ENCODE measurements around the gene FAM3D.
"Not testable (repeated sequence)": the region's sequence is repeated elsewhere in the genome, so short reads cannot be mapped to it uniquely, and the experiment has no call there.

Gene FAM3D

DNA sequence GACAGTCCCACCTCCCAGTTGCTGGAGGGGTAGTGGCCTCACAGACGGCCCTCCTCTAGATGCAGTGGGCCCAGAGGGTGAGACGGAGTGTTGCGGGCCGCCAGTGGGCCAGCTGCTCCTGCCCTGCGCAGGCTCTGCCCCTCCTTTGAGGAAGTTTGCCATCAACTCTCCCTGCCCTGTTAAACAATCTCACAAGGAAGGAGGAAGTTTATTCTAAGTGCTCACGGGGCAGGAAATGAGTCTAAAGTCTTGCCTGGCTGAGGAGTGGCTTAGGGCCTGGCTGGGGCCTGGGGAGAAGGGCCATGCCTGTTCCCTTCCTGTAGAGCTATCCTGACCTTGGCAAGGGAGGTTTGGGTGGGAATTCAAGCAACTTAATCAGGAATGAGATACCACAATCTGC, at the start of gene FAM3D:
Gene FAM3D (minus strand): TSS at position 92 of the 400 bp plus-strand sequence. CDS start 11,211 bp downstream, outside the sequence.
- no peak for DNase-seq

DNA sequence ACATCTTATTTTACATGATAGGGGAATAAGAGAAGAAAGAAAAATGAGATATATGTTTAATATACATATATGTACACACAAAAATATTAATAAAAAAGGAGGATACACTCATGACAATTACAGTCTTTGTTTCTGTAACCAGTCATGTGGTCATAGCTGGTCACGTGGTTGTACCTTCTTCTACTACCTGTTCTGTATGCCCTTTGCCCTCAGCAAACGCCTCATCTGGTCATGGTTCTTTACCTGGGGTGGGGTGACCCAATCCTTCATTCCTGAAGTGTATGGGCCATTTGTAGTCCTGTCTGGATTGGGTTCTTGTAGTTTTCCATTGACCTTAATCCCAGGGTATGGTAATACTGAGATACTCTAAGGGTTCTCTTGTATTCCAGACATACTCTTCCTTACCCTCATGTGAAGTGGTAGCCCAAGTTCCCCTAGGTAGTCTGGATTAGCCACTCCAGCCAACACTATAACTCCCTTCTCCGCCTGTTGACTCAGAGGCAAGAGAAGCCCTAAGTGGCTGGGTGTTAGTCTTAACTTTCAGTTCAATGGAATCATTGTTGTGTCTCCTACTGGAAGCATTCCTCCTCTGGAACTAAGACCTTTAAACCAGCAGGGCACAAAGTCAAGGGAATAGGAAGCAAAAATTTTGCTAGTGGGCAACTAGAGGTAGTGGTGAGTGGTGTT, 47.3 kb upstream of the FAM3D start:
- no peak for DNase-seq

DNA sequence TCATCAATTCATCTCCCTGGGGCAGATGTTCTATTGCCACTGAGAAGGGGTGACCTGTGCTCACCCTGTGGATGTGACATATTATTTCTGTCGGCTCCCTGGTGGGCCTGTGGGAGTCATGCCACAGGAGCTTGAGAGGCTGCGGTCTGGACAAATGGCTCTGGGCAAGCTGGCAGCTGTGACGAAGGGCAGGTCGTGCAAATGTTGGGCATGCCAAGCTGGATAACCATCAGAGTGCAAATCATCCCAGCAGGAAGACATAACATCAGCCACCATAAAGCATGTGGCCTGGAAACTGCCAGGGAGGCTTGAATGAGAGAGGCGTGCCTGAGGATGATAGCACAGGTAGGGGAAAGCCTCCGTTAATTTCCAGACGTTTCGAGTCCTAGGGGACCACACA, 45.3 kb upstream of the FAM3D start:
- no peak for DNase-seq

- DNase-seq: not testable (repeated sequence)
Measured at GRCh38 chr3:58708983-58709382, 42.4 kb upstream of the FAM3D start.

GRCh38 chr3:58708116-58708791, 41.7 kb upstream of the FAM3D start:
- no peak for DNase-seq

GRCh38 chr3:58707390-58707930, 40.9 kb upstream of the FAM3D start:
- no peak for DNase-seq

GRCh38 chr3:58706395-58707167, 40.0 kb upstream of the FAM3D start:
- no peak for DNase-seq

DNA sequence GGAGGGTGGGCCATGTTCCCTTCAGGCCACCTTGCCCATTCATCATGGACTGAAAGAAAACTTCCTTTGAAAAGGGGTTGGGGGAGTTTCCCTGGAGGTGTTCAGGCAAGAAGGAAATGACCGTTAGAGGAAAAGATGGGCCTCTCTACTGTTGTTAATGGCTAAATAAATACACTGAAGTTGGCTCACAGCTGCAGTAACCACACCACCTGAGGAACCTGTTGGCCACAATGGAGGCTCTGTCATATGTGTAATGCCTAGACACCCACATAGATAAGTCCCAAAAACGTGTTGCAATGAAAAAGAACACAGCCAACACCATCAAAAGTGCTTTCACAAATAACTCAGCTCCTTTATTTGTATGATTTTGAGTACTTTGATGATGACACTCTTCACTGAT, 38.2 kb upstream of the FAM3D start:
- no peak for DNase-seq

DNA sequence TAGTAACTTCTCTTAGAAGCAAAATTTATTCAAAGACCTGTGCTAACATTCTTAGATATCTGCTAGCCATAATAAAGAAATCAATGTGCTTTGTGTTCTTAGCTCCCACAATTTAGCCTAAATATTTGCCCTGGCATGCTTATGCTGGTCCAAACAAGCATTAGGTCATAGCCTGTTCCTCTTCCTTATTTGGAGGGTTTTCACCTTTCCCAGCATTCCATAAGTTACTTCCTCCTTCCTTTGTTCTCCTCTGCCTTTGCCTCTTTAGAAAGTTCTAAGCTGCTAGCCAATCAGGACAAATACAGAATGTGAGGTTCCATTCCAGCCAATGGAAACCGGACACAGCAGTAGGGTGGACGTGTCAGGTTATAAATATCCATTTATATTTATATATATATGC, 37.7 kb upstream of the FAM3D start:
- not testable (repeated sequence) for DNase-seq

DNA sequence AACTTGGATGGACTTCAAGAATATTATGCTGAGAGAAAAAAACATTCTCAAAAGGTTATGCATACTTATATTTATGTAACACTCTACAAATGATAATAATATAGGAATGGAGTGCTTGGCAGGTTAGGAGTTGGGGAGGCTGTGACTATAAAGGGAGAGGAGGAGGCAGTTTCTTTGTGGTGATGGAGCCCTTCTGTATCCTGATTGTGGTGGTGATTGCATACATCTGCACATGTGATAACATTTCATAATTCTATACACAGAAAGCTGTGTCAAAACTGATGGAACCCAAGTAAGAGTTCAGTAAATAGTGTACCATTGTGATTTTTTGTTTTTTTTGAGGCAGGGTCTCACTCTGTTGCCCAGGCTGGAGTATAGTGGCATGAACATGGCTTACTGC, 31.7 kb upstream of the FAM3D start:
- DNase-seq: no peak

GRCh38 chr3:58697561-58697960, 31.0 kb upstream of the FAM3D start:
- DNase-seq: no peak

DNA sequence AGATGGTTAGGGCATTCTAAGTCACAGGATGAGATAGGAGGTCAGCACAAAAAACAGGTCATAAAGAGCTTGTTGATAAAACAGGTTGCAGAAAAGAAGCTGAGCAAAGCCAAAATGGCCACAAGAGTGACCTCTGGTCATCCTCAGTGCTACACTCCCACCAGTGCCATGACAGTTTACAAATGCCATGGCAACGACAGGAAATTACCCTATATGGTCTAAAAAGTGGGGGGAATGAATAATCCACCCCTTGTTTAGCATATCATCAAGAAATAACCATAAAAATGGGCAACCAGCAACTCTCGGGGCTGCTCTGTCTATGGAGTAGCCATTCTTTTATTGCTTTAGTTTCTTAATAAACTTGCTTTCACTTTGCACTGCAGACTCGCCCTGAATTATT, 30.2 kb upstream of the FAM3D start:
- DNase-seq: not testable (repeated sequence)

DNA sequence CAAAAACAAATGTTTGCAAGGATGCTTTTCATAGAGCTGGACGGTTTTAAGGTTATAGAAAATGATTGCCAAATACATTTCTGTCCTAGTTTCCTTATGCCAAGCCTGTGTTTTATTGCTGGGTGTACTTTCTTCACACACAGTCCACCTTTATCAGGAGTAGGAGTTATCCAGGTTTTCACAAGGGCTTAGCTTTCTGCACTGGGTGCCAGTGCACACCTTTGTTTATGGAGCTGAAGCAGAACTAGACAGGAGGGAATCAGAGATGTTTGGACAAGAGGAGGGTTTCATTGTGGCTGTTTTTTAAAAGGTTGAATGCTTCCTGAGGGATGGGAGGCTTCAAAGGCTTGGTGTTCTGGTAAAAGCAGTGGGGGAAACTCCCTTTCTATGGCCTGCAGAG, 29.5 kb upstream of the FAM3D start:
- DNase-seq: no peak

- DNase-seq: not testable (repeated sequence)
Measured at GRCh38 chr3:58695284-58695683, 28.7 kb upstream of the FAM3D start.

DNA sequence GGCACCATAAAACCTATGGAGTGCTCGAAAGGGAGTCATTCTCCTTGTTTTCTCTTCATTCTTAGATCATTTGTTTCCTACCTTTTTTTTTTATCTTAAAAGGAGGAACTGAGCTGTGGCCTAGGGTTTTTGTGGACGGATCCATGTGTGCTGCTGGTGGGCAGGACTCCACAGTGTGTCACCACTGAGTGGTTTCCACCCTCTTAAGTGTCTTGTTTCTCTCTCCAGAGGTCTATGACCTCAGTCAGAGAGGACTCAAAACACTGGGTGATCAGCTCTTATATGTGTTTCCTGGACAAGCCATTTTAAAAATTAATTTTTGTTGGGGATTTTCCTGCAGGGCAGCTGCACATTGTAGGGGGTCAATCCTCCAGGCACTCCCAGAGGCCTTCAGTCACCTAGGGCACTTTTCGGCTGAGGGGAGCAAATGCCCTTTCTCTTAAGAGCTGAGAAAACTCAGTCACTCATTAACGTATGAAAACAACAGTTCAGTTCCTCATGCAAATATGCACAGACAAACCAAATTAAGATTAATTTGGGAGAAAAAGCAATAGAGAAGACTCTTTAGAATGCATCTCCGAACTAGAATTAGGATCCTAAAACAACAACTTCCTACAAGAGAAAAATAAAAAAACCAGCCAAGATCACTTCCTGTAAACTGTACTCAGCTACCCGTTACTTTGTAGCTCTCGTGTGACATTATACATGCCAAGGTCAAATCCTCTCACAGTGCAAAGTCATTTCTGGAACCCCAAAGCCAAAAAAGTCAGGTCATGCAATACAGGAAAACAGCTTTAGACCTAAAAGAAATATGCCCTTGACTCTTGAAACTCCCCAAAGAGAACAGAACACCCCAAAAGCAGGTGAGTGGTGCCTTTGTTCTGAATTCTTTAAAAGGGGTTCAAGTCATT, 27.6 kb upstream of the FAM3D start:
- no peak for DNase-seq

GRCh38 chr3:58692484-58692883, 25.9 kb upstream of the FAM3D start:
- DNase-seq: no peak

- DNase-seq: no peak
Measured at GRCh38 chr3:58691997-58692396, 25.4 kb upstream of the FAM3D start.

GRCh38 chr3:58690490-58690889, 23.9 kb upstream of the FAM3D start:
- no peak for DNase-seq

- no peak for DNase-seq
Measured at GRCh38 chr3:58688574-58688973, 22.0 kb upstream of the FAM3D start.

- no peak for DNase-seq
Measured at GRCh38 chr3:58686847-58687246, 20.3 kb upstream of the FAM3D start.

- DNase-seq: no peak
Measured at GRCh38 chr3:58685641-58686040, 19.1 kb upstream of the FAM3D start.

DNA sequence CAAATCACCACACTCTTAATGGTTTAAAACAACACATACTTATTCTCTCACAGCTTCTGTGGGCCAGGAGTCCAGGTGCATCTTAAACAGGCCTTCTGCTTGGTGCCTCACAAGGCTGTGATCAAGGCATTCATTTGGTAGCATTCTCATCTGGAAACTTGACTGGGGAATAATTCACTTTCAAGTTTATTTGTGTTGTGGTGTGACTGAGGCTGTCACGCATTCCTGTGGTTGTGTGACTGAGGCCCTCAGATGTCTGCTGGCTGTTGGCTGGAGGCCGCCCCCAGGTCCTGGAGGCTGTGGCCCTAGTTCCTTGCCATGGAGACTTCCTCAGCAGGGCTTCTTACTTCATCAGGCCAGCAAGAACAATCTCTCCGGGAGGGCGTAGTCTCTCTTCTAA, 16.9 kb upstream of the FAM3D start:
- DNase-seq: no peak

Measured in activated CD8-positive, alpha-beta memory T cell treated with anti-CD3 and anti-CD28 coated beads, Interleukin-2, amount 50 U/mL, for 4 hours (primary cell).